NT2/D1 (cell line): ENCODE data around the gene FRMD4B.

Experiments used
- YY1 ChIP-seq: IDR thresholded peaks from 2 replicates; pipeline ENCODE4 v1.6.1; 2011; ENCODE audit not compliant: insufficient read length, insufficient read depth
- ZNF274 ChIP-seq: IDR thresholded peaks from 2 replicates; pipeline ENCODE4 v1.6.1; 2011; ENCODE audit warnings: mild to moderate bottlenecking, low read depth, low read length

DNA sequence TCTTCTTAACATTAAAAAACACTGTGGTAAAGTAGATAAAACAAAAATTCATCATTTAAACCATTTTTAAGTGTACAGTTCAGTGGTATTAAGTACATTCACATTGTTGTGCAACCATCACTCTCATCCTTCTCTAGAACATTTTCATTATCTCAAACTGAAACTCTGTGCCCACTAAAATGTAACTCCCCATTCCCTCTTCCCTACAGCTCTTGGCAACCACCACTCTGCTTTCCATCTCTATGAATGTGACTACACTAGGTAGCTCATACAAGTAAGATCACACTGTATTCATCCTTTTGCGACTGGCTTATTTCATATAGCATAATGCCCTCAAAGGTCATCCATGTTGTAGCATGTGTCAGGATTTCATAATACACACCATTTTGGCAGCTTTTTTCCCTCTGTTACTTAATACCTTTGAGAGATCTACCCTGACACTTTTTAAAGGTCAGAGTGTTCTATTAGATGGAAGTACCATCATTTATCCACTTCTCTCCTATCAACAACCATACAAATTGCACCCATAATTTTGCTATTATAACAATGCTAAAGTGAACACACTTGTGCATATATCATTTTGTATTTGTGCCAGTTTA, 42.9 kb upstream of the FRMD4B start:
- no peak for TF ChIP-seq ZNF274
- no peak for TF ChIP-seq YY1
